Progenitor cell of endocrine pancreas (in vitro differentiated cells): ENCODE results near the gene KDM1B. TPM values are rescaled to one million over a fixed set of nuclear protein-coding genes. Genes with fewer than 3 reads are reported as not detected.
A peak's percentile ranks its signal among the peaks of the same experiment; 100 is the strongest.

Source experiments
- DNase-seq: peaks from one replicate; pipeline ENCODE4 v3.0.0; 2021; ENCODE audit warnings: low spot score; ENCODE audit not compliant: unreplicated experiment
- H3K27ac Mint-ChIP-seq: 2 replicates; pipeline ENCODE4 v1.8.0; 2021; ENCODE audit warnings: mild to moderate bottlenecking, moderate library complexity, mixed read lengths
- H3K27me3 Mint-ChIP-seq: 2 replicates; pipeline ENCODE4 v1.8.0; 2021; ENCODE audit warnings: mixed read lengths
- H3K36me3 Mint-ChIP-seq: 2 replicates; pipeline ENCODE4 v1.8.0; 2022; ENCODE audit warnings: mixed read lengths; ENCODE audit not compliant: insufficient read depth
- H3K4me1 Mint-ChIP-seq: 2 replicates; pipeline ENCODE4 v1.8.0; 2021; ENCODE audit warnings: low read depth, mixed read lengths
- H3K4me3 Mint-ChIP-seq: 2 replicates; pipeline ENCODE4 v1.8.0; 2021; ENCODE audit warnings: low read depth, mild to moderate bottlenecking, moderate library complexity, mixed read lengths
- H3K9me3 Mint-ChIP-seq: 2 replicates; pipeline ENCODE4 v1.8.0; 2021; ENCODE audit warnings: low read depth, mixed read lengths
- total RNA-seq: library from RNA; stranded (reverse); gene quantifications from 2 replicates; pipeline ENCODE4 v1.2.1, GENCODE V29; 2021
- TF ChIP-seq, protein P1 (sequence below): fragments of 200-600 bp; sonication (generic); IDR thresholded peaks from one replicate; pipeline ENCODE4 v1.5.0; 2021; ENCODE audit warnings: antibody characterized with exemption, mild to moderate bottlenecking; ENCODE audit not compliant: unreplicated experiment

KDM1B gene
- total RNA-seq, 1 donor from 2014 or later: 21.7 TPM

DNA sequence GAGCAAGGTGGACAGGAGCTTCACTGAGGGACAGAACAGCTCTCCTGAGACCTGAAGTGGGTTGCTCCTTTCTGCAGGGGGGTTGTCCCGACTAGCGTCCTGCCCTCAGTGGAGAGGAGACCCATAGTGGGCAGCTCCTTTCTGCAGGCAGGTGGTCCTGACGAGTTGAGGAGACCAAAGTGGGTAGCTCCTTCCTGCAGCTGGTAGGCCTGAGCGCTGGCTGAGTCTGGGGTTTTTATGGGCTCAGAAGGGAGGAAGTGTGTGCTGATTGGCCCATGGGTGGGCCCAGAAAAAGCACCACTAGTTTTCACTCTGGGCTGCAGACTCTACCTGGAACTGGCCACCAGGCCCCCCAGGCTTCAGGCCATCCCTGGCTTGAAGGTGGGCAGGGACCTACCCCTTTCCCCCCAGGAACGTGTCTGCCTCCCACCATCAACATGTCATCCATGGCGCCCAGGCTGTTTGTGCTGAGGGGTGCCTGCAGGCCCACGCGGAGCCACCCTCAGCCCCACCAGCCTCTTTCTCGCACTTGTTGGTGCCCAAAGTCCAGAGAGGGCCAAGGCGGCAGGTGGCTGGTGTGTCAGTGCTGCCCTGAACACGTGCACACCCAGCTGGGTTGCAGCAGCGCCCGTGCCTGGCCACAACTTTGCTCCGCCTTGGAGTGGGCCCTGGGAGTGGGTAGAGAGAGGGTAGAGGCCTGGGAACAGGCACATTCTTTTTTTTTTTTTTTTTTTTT, 110.7 kb downstream of the KDM1B start:
- no peaks in the 10 kb centered on the region for H3K27me3 Mint-ChIP-seq
- no peaks in the 10 kb centered on the region for H3K9me3 Mint-ChIP-seq
- H3K4me1 Mint-ChIP-seq: peaks cover 29% of the 10 kb centered on the region
- DNase-seq: no peak
- H3K27ac Mint-ChIP-seq: no peak overlapping the region
- H3K36me3 Mint-ChIP-seq: peaks cover 5% of the 10 kb centered on the region
- TF ChIP-seq, protein P1, sequence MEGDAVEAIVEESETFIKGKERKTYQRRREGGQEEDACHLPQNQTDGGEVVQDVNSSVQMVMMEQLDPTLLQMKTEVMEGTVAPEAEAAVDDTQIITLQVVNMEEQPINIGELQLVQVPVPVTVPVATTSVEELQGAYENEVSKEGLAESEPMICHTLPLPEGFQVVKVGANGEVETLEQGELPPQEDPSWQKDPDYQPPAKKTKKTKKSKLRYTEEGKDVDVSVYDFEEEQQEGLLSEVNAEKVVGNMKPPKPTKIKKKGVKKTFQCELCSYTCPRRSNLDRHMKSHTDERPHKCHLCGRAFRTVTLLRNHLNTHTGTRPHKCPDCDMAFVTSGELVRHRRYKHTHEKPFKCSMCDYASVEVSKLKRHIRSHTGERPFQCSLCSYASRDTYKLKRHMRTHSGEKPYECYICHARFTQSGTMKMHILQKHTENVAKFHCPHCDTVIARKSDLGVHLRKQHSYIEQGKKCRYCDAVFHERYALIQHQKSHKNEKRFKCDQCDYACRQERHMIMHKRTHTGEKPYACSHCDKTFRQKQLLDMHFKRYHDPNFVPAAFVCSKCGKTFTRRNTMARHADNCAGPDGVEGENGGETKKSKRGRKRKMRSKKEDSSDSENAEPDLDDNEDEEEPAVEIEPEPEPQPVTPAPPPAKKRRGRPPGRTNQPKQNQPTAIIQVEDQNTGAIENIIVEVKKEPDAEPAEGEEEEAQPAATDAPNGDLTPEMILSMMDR: no peak
- H3K4me3 Mint-ChIP-seq: peak overlapping the region; percentile 95

DNA sequence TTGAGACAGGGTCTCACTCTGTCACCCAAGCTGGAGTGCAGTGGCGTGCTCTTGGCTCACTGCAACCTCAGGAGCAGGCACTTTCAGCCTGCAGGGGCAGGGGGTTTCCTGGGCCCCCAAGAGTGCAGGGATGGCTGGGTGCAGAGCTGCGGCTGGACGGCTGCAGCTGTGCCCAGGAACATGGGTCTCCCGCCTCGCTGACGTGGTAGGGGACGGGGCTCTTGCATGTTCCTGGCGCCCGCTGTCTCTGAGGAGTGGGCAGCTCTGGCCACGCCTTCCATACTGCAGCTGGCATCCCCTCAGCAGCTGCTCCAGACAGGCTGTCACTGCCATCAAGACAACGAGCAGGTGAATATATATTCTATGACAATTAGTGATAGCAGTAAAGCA, 111.3 kb downstream of the KDM1B start:
- Mint-ChIP-seq H3K27ac (no peak overlapping the region), H3K4me3 (no peak overlapping the region), H3K9me3 (no peaks in the 10 kb centered on the region), H3K36me3 (peaks cover 5% of the 10 kb centered on the region), H3K27me3 (no peaks in the 10 kb centered on the region), H3K4me1 (peaks cover 26% of the 10 kb centered on the region)
- TF ChIP-seq, protein P1: no peak
- DNase-seq: no peak

DNA sequence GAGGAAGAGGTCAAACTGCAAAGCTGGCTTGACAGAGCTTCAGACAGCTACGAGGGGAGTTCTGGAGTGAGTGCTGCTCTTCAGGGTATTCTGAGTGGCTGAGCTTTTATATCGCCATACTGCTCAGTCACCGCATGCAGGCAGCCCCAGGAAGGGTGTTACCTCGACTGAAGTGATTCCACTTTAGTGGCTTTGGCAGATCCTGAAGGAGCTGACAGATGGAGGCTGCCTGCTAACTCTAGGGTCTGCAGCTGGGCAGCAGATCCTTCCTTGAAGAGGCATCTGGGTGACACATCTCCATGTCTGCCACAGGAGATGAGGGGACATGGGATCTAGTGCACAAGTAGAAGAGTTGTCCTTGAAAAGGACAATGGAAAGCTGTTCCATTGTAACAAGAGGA, 112.8 kb downstream of the KDM1B start:
- H3K4me1 Mint-ChIP-seq: peaks cover 13% of the 10 kb centered on the region
- DNase-seq: no peak
- no peaks in the 10 kb centered on the region for H3K36me3 Mint-ChIP-seq
- H3K4me3 Mint-ChIP-seq: no peak overlapping the region
- H3K9me3 Mint-ChIP-seq: no peaks in the 10 kb centered on the region
- H3K27ac Mint-ChIP-seq: no peak overlapping the region
- H3K27me3 Mint-ChIP-seq: peaks cover 6% of the 10 kb centered on the region
- TF ChIP-seq, protein P1: no peak

DNA sequence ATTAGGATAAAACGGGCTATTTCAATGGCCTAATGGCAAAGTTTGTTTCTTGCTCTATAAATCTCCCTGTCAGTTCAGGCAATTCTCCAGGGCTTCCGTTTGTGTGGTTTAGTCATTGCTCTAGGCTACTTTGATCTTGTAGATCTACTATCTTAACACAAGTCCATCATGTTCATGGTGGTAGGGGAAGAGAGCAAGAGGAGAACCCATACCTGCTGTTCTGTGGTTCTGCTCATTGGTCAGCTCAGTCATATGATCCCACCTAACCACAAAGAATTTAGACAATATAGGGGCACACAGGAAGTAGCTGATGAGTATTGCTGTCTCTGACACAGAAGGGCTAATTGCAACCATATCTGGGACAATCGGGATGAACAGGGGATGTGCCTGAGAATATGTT, 114.0 kb downstream of the KDM1B start:
- Mint-ChIP-seq H3K27me3 (peaks cover 6% of the 10 kb centered on the region), H3K9me3 (no peaks in the 10 kb centered on the region), H3K27ac (no peak overlapping the region), H3K4me1 (peaks cover 6% of the 10 kb centered on the region), H3K4me3 (no peak overlapping the region), H3K36me3 (no peaks in the 10 kb centered on the region)
- no peak for DNase-seq
- TF ChIP-seq, protein P1: no peak

DNA sequence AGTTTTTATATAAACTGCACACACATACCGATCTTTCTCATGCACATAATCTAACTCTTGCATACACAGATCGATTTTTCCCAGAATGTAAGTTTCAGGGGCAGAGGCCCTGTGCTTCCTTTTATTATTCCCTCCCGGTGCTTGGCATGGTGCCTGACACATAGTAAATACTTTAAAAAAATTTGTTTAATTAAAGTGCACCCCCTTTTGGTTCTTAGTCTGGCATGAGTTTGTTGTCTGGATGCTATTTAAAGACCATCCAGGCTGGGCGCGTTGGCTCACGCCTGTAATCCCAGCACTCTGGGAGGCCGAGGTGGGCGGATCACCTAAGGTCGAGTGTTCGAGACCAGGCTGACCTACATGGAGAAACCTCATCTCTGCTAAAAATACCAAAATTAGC, 114.5 kb downstream of the KDM1B start:
- peaks cover 6% of the 10 kb centered on the region for H3K4me1 Mint-ChIP-seq
- no peak for DNase-seq
- H3K9me3 Mint-ChIP-seq: no peaks in the 10 kb centered on the region
- no peak overlapping the region for H3K27ac Mint-ChIP-seq
- TF ChIP-seq, protein P1: no peak
- H3K36me3 Mint-ChIP-seq: no peaks in the 10 kb centered on the region
- H3K4me3 Mint-ChIP-seq: no peak overlapping the region
- H3K27me3 Mint-ChIP-seq: peaks cover 6% of the 10 kb centered on the region
